Type B pancreatic cell (in vitro differentiated cells): ENCODE data around the gene INPP4B. TPM values are rescaled to one million over a fixed set of nuclear protein-coding genes. Genes with fewer than 3 reads are reported as not detected.

Source experiments
- DNase-seq: peaks from one replicate; pipeline ENCODE4 v3.0.0; 2021; ENCODE audit warnings: mixed read lengths; ENCODE audit not compliant: unreplicated experiment; ENCODE audit errors: extremely low spot score
- H3K27ac Mint-ChIP-seq: 2 replicates; pipeline ENCODE4 v1.8.0; 2021; ENCODE audit warnings: mild to moderate bottlenecking, mixed read lengths
- H3K27me3 Mint-ChIP-seq: 2 replicates; pipeline ENCODE4 v1.8.0; 2021; ENCODE audit warnings: mixed read lengths
- H3K36me3 Mint-ChIP-seq: 2 replicates; pipeline ENCODE4 v1.8.0; 2021; ENCODE audit warnings: mixed read lengths
- H3K4me1 Mint-ChIP-seq: one replicate; pipeline ENCODE4 v1.8.0; 2021; ENCODE audit warnings: mixed read lengths; ENCODE audit not compliant: unreplicated experiment
- H3K4me3 Mint-ChIP-seq: 2 replicates; pipeline ENCODE4 v1.8.0; 2021; ENCODE audit warnings: mild to moderate bottlenecking, mixed read lengths
- H3K9me3 Mint-ChIP-seq: 2 replicates; pipeline ENCODE4 v1.8.0; 2021; ENCODE audit warnings: mixed read lengths
- total RNA-seq: library from RNA; stranded (reverse); gene quantifications from 2 replicates; pipeline ENCODE4 v1.2.1, GENCODE V29; 2021; ENCODE audit warnings: low replicate concordance
- TF ChIP-seq, protein P1 (sequence below): fragments of 200-600 bp; sonication (generic); conservative IDR thresholded peaks from 2 replicates; pipeline ENCODE4 v1.5.0; 2021; ENCODE audit warnings: antibody characterized with exemption, mild to moderate bottlenecking

INPP4B gene
- total RNA-seq, 1 donor from 2014 or later = 9.0 TPM

DNA sequence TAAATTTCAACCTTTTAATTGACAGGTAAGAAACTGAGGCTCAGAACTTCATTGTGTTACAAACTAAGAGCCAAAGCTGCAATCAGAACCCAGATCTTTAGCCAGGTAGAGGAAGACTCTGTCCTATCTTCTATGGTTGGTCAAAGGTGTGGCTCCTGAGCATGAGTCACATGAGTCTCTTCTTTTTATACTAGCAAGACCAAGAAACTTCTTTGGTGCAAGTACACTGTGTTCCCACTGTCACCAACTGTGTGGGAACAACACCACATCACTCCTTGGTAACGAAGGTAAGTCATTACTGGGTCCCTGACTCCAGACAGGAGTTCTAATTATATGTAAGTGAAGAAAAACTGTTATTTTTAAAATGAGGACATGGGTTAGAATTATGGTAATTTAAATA is 290.1 kb downstream of the INPP4B start:
- Mint-ChIP-seq H3K9me3 (no peaks in the 10 kb centered on the region), H3K4me1 (peaks cover 6% of the 10 kb centered on the region)
- no peak for DNase-seq

DNA sequence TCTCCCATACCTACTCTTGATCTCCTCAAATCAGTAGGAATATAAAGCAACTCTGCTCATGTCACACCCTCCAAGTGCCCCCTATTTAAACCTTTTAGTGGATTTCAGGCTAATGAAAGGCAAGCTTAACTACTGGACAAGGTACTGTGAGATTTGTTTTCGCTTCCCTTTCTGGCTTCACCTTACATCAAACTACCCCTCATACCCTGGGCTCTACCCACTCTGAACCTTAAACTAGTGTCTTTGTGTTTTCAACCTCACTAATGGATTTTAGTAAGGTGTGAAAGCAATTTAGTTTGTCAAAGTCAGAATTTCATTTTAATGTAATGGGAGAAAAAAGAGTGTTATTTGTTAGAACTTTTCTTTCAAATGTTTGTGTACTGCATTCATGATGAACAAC is 291.7 kb downstream of the INPP4B start:
- Mint-ChIP-seq H3K4me1 (peaks cover 13% of the 10 kb centered on the region), H3K36me3 (no peaks in the 10 kb centered on the region), H3K9me3 (no peaks in the 10 kb centered on the region), H3K27me3 (no peaks in the 10 kb centered on the region), H3K4me3 (no peak overlapping the region), H3K27ac (no peak overlapping the region)
- TF ChIP-seq, protein P1, sequence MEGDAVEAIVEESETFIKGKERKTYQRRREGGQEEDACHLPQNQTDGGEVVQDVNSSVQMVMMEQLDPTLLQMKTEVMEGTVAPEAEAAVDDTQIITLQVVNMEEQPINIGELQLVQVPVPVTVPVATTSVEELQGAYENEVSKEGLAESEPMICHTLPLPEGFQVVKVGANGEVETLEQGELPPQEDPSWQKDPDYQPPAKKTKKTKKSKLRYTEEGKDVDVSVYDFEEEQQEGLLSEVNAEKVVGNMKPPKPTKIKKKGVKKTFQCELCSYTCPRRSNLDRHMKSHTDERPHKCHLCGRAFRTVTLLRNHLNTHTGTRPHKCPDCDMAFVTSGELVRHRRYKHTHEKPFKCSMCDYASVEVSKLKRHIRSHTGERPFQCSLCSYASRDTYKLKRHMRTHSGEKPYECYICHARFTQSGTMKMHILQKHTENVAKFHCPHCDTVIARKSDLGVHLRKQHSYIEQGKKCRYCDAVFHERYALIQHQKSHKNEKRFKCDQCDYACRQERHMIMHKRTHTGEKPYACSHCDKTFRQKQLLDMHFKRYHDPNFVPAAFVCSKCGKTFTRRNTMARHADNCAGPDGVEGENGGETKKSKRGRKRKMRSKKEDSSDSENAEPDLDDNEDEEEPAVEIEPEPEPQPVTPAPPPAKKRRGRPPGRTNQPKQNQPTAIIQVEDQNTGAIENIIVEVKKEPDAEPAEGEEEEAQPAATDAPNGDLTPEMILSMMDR = no peak
- no peak for DNase-seq

More for the DNA sequence above, 290.1 kb downstream of the INPP4B start:
- no peak overlapping the region for H3K27ac Mint-ChIP-seq
- H3K36me3 Mint-ChIP-seq = no peaks in the 10 kb centered on the region
- H3K4me3 Mint-ChIP-seq = no peak overlapping the region
- TF ChIP-seq, protein P1 = no peak
- no peaks in the 10 kb centered on the region for H3K27me3 Mint-ChIP-seq

DNA sequence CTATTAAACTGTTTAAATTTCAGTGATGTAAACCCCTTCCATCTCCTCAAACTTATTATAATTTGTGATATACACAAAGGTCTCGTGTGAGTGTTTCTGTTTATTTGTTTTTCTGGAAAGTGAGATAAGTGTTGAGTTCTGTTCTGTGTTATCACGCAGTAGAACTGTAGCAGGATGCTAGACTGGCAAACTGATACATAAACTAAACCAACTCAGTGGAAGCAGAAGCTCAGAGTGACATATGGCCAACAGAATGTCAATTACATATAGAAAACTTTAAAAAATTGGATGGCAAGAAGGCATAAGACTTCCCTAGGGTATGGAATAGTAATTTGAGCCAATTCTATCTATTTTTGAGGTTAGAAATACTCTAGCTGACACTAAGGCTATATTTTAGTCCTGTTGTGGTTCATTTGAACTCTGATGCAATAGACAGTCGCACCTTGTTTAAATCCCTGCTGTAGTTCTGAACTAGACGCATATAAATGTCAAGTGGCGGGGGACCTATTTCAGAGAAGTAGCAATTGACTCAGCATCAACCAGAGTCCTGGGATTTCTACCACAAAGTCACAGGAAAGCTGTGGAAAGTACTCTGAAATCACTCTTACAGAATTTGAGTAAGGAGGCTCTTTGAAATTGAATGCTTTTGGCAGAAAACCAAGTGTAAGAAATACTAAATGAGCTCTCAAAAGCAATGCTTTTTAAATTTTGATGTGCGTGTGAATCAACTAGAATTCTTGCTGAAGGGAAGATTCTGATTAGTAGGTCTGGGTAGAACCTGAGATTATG is 294.4 kb downstream of the INPP4B start:
- Mint-ChIP-seq H3K4me3 (no peak overlapping the region), H3K4me1 (peaks cover 19% of the 10 kb centered on the region), H3K36me3 (no peaks in the 10 kb centered on the region), H3K9me3 (no peaks in the 10 kb centered on the region), H3K27ac (no peak overlapping the region), H3K27me3 (no peaks in the 10 kb centered on the region)
- TF ChIP-seq, protein P1 = no peak
- DNase-seq = no peak

DNA sequence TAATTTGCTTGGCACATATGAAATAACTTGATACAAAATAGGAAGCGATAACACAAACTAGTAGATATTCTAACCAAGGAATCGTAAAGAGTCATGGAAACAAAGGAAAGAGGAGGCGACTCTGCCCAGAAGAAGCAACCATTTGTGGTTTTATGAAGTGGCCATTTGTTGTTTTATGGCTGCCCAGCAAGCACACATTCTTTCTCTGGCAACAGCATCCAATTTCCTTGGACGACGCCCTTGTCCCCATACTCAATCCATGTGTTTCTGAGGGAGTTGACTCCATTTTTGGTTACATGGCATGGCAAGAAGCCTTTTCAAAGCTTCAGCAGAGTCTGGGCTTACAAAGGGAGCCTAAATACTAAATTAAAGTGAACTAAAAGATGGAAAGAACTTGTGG is 295.1 kb downstream of the INPP4B start:
- TF ChIP-seq, protein P1 = no peak
- no peaks in the 10 kb centered on the region for H3K36me3 Mint-ChIP-seq
- H3K9me3 Mint-ChIP-seq = peaks cover 4% of the 10 kb centered on the region
- no peaks in the 10 kb centered on the region for H3K27me3 Mint-ChIP-seq
- no peak overlapping the region for H3K27ac Mint-ChIP-seq
- no peak overlapping the region for H3K4me3 Mint-ChIP-seq
- DNase-seq = no peak
- peaks cover 19% of the 10 kb centered on the region for H3K4me1 Mint-ChIP-seq

DNA sequence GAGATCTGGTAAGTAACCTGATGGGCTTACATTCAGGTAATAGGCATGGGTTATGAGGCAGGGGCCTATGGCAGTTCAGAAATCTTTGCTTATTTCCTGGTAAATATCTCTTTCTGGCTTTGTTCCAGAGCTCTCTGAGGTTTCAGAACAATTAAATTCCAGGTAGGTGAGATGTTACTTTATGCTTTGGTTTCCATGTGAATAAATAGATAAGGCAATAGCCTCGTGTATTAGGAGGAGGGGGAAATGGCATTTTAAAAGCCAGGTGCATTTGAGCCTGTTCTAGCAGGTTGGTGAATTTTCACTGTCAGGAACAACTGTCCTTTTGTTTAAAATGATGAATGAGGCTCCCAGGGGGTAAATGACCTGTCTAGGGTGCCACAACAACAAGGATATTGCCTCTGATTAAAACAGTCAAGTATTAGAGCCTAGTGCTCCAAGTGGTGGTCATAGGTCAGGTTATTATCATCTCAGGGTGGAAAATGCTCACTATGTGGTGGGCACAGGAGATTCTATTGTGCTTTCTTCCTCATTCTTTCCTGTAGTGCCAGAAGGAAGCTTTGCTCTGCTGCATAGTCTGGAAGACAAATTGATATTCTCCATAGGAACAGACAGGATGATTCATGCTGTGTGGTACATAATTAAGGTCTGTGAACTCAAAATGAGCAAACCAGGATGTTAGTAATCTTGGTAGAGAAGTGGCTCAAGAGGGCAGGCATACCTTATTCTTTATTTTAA is 296.2 kb downstream of the INPP4B start:
- DNase-seq = no peak
- Mint-ChIP-seq H3K27ac (peak overlapping the region; percentile 83), H3K36me3 (no peaks in the 10 kb centered on the region), H3K4me1 (peaks cover 19% of the 10 kb centered on the region), H3K27me3 (no peaks in the 10 kb centered on the region), H3K4me3 (peak overlapping the region; percentile 15), H3K9me3 (peaks cover 5% of the 10 kb centered on the region)
- TF ChIP-seq, protein P1 = no peak
